Measurements from ENCODE around the gene ELMO1. TPM values are rescaled to one million over a fixed set of nuclear protein-coding genes. Genes with fewer than 3 reads are reported as not detected.

Gene ELMO1
- total and polyA plus RNA-seq, 4 donors, result 6.7 to 51.5 (median 14.8) TPM

- Histone ChIP-seq H3K27ac (ENCODE audit: low read depth in 1 of 2, low read length in 2 of 2) (no peak overlapping the region), H3K4me1 (ENCODE audit: control insufficient read depth in 4 of 4, insufficient read depth in 4 of 4, low read length in 3 of 4) (peaks cover 4 to 19% (median 14%) of the 10 kb centered on the region in 4 donors), H3K9me3 (ENCODE audit: control insufficient read depth in 4 of 4, low read length in 3 of 4) (no peaks in the 10 kb centered on the region), H3K4me3 (ENCODE audit: low read depth in 1 of 3, low read length in 3 of 3) (no peak overlapping the region), H3K9ac (ENCODE audit: low read depth in 1 of 2, low read length in 2 of 2) (no peak overlapping the region), H3K27me3 (ENCODE audit: control insufficient read depth in 4 of 4, insufficient read depth in 4 of 4, low read length in 3 of 4) (no peaks in the 10 kb centered on the region), H3K36me3 (ENCODE audit: control insufficient read depth in 4 of 4, insufficient read depth in 3 of 4, low read depth in 1 of 4, low read length in 3 of 4) (no peaks in the 10 kb centered on the region)
- WGBS, result 99% methylated on average over 1 of the region's 1 CpG
- no peak for DNase-seq (ENCODE audit: low spot score)
- TF ChIP-seq GABPA (IDR thresholded peaks at IDR 0.05 in 1 of 2, conservative IDR thresholded peaks at IDR 0.05 in 1 of 2), result no peak
- no peak for TF ChIP-seq EGR1 (IDR thresholded peaks at IDR 0.05; ENCODE audit: low read depth in 2 of 2)
- no peak for TF ChIP-seq FOXA2 (IDR thresholded peaks at IDR 0.05)
- TF ChIP-seq HNF4G (IDR thresholded peaks at IDR 0.05), result no peak
- TF ChIP-seq FOXA1 (IDR thresholded peaks at IDR 0.05), result no peak
- TF ChIP-seq JUND (IDR thresholded peaks at IDR 0.05), result no peak
Measured at GRCh38 chr7:37395618-37396259, 52.9 kb downstream of the ELMO1 start.

- Histone ChIP-seq H3K27me3 (ENCODE audit: control insufficient read depth in 4 of 4, insufficient read depth in 4 of 4, low read length in 3 of 4) (no peaks in the 10 kb centered on the region), H3K27ac (ENCODE audit: low read depth in 1 of 2, low read length in 2 of 2) (no peak overlapping the region), H3K4me3 (ENCODE audit: low read depth in 1 of 3, low read length in 3 of 3) (no peak overlapping the region), H3K4me1 (ENCODE audit: control insufficient read depth in 4 of 4, insufficient read depth in 4 of 4, low read length in 3 of 4) (peaks cover 6 to 30% (median 17%) of the 10 kb centered on the region in 4 donors), H3K9ac (ENCODE audit: low read depth in 1 of 2, low read length in 2 of 2) (no peak overlapping the region), H3K36me3 (ENCODE audit: control insufficient read depth in 4 of 4, insufficient read depth in 3 of 4, low read depth in 1 of 4, low read length in 3 of 4) (no peaks in the 10 kb centered on the region), H3K9me3 (ENCODE audit: control insufficient read depth in 4 of 4, low read length in 3 of 4) (no peaks in the 10 kb centered on the region)
- DNase-seq (ENCODE audit: low spot score), result no peak
- TF ChIP-seq RAD21 (IDR thresholded peaks at IDR 0.05) (no peak), MAX (IDR thresholded peaks at IDR 0.05) (no peak), CTCF (IDR thresholded peaks at IDR 0.05; ENCODE audit: low read depth, low read length, missing input control) (no peak), FOXA1 (IDR thresholded peaks at IDR 0.05) (no peak), YY1 (IDR thresholded peaks at IDR 0.05) (no peak), JUND (IDR thresholded peaks at IDR 0.05) (no peak), GABPA (IDR thresholded peaks at IDR 0.05 in 1 of 2, conservative IDR thresholded peaks at IDR 0.05 in 1 of 2) (no peak), TAF1 (conservative IDR thresholded peaks at IDR 0.05) (no peak), FOXA2 (IDR thresholded peaks at IDR 0.05) (no peak), RXRA (IDR thresholded peaks at IDR 0.05) (no peak), NR2F2 (IDR thresholded peaks at IDR 0.05) (no peak), EGR1 (IDR thresholded peaks at IDR 0.05; ENCODE audit: low read depth in 2 of 2) (no peak), SP1 (IDR thresholded peaks at IDR 0.05) (no peak), HNF4A (conservative IDR thresholded peaks at IDR 0.05) (no peak), HNF4G (IDR thresholded peaks at IDR 0.05) (no peak)
- TF ChIP-seq, protein P1, sequence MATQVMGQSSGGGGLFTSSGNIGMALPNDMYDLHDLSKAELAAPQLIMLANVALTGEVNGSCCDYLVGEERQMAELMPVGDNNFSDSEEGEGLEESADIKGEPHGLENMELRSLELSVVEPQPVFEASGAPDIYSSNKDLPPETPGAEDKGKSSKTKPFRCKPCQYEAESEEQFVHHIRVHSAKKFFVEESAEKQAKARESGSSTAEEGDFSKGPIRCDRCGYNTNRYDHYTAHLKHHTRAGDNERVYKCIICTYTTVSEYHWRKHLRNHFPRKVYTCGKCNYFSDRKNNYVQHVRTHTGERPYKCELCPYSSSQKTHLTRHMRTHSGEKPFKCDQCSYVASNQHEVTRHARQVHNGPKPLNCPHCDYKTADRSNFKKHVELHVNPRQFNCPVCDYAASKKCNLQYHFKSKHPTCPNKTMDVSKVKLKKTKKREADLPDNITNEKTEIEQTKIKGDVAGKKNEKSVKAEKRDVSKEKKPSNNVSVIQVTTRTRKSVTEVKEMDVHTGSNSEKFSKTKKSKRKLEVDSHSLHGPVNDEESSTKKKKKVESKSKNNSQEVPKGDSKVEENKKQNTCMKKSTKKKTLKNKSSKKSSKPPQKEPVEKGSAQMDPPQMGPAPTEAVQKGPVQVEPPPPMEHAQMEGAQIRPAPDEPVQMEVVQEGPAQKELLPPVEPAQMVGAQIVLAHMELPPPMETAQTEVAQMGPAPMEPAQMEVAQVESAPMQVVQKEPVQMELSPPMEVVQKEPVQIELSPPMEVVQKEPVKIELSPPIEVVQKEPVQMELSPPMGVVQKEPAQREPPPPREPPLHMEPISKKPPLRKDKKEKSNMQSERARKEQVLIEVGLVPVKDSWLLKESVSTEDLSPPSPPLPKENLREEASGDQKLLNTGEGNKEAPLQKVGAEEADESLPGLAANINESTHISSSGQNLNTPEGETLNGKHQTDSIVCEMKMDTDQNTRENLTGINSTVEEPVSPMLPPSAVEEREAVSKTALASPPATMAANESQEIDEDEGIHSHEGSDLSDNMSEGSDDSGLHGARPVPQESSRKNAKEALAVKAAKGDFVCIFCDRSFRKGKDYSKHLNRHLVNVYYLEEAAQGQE (IDR thresholded peaks at IDR 0.05), result no peak
- TF ChIP-seq, protein P2, sequence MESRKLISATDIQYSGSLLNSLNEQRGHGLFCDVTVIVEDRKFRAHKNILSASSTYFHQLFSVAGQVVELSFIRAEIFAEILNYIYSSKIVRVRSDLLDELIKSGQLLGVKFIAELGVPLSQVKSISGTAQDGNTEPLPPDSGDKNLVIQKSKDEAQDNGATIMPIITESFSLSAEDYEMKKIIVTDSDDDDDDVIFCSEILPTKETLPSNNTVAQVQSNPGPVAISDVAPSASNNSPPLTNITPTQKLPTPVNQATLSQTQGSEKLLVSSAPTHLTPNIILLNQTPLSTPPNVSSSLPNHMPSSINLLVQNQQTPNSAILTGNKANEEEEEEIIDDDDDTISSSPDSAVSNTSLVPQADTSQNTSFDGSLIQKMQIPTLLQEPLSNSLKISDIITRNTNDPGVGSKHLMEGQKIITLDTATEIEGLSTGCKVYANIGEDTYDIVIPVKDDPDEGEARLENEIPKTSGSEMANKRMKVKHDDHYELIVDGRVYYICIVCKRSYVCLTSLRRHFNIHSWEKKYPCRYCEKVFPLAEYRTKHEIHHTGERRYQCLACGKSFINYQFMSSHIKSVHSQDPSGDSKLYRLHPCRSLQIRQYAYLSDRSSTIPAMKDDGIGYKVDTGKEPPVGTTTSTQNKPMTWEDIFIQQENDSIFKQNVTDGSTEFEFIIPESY (IDR thresholded peaks at IDR 0.05), result no peak
- TF ChIP-seq, protein P3, sequence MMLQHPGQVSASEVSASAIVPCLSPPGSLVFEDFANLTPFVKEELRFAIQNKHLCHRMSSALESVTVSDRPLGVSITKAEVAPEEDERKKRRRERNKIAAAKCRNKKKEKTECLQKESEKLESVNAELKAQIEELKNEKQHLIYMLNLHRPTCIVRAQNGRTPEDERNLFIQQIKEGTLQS (IDR thresholded peaks at IDR 0.05), result no peak
- 94% methylated on average over 2 of the region's 2 CpGs for WGBS
Measured at GRCh38 chr7:37394158-37394557, 54.5 kb downstream of the ELMO1 start.

Data from liver (tissue), 9 donors.